GM18861 (cell line): ENCODE measurements around the gene EFR3B.
"Not testable (repeated sequence)": the region's sequence is repeated elsewhere in the genome, so short reads cannot be mapped to it uniquely, and the experiment has no call there.

Experiments
- ATAC-seq: cut with Tn5 transposase; IDR thresholded peaks from one replicate; pipeline ENCODE4 v1.9.1; 2021; ENCODE audit not compliant: unreplicated experiment

The EFR3B gene

GRCh38 chr2:25146896-25147295 lies 105.0 kb downstream of the EFR3B start:
- no peak for ATAC-seq

GRCh38 chr2:25149646-25150045 lies 107.8 kb downstream of the EFR3B start:
- no peak for ATAC-seq

- not testable (repeated sequence) for ATAC-seq
These were observed 109.1 kb downstream of the EFR3B start for GRCh38 chr2:25150993-25151392.

GRCh38 chr2:25151718-25152117 lies 109.8 kb downstream of the EFR3B start:
- no peak for ATAC-seq

- ATAC-seq: no peak
These were observed 113.5 kb downstream of the EFR3B start for GRCh38 chr2:25155401-25155800.

GRCh38 chr2:25158096-25158852 lies 116.4 kb downstream of the EFR3B start:
- no peak for ATAC-seq

GRCh38 chr2:25159949-25160348 lies 118.1 kb downstream of the EFR3B start:
- ATAC-seq: no peak

GRCh38 chr2:25160376-25160775 lies 118.5 kb downstream of the EFR3B start:
- ATAC-seq: no peak

- peak; percentile 35 for ATAC-seq
These were observed 119.3 kb downstream of the EFR3B start for GRCh38 chr2:25161055-25161781.

- ATAC-seq: not testable (repeated sequence)
These were observed 120.2 kb downstream of the EFR3B start for GRCh38 chr2:25162061-25162460.

GRCh38 chr2:25164561-25164960 lies 122.7 kb downstream of the EFR3B start:
- ATAC-seq: no peak

- ATAC-seq: peak; percentile 86
These were observed 124.4 kb downstream of the EFR3B start for GRCh38 chr2:25165992-25166875.

GRCh38 chr2:25168256-25169072 lies 126.6 kb downstream of the EFR3B start, which contains the start of gene POMC:
Gene POMC, minus strand, starts transcription at chr2:25168580. Its CDS starts 3,808 bp downstream, at chr2:25164772.
- no peak for ATAC-seq

GRCh38 chr2:25169073-25169470 lies 127.2 kb downstream of the EFR3B start:
- ATAC-seq: no peak

- ATAC-seq: no peak
These were observed 129.0 kb downstream of the EFR3B start for GRCh38 chr2:25170888-25171287.

- no peak for ATAC-seq
These were observed 131.8 kb downstream of the EFR3B start for GRCh38 chr2:25173719-25174118.

- ATAC-seq: no peak
These were observed 132.5 kb downstream of the EFR3B start for GRCh38 chr2:25174192-25174861.

GRCh38 chr2:25176138-25176537 lies 134.3 kb downstream of the EFR3B start:
- ATAC-seq: no peak

GRCh38 chr2:25176541-25177181 lies 134.8 kb downstream of the EFR3B start:
- no peak for ATAC-seq
